HG02610 (cell line): ENCODE results near the gene KPNA1.

Experiments
- ATAC-seq: cut with Tn5 transposase; IDR thresholded peaks from one replicate; pipeline ENCODE4 v1.9.1; 2021; ENCODE audit warnings: mild to moderate bottlenecking, moderate library complexity; ENCODE audit not compliant: unreplicated experiment

Gene KPNA1

DNA sequence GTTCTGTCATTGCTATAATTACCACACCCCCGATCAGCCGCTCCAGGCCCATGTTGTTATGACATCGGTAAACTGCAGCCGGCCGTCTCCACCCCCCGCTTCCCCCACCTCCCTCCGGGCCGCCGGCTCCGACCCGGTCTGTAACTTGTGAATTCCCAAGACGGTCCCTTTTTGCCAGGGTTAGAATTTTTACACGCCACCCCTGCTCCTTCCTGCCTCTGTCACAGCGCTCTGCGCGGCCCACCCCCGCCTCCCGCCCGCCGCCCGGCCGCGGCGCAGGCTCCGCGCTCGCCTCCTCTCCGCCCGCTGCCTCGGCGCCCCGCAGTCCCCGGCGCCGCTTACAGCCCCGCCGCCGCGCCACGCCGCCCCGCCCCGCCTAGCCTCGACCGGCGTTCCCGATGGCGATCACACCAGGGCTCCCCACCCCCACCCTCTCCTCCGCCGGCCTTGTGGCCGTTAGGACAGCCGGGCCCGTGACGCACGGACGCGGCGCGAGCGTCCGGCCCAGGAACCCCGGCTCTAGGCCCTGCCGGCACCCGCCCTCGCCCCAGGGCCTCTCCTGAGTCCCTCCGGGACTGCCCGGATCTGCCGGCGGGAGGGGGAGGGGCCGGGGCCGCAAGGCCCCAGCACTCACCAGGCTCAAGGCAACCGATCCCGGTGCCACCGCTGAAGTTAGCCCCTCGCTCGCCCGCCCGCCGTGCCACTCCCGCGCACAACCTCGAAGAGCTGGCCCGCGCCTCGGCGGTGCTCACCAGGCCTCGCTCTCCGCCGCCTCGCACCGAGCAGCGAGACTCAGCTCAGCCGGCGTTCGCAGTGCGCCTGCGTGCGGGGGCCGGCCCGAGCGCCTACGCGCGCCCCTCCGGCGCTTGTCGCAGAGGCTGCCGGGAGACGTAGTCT is at the start of gene KPNA1:
Gene KPNA1 (minus strand): TSS at position 817 of the 897 bp plus-strand sequence. CDS start 18,374 bp downstream, outside the sequence.
- peak; percentile 83 for ATAC-seq

GRCh38 chr3:122564155-122564912 is 49.6 kb upstream of the KPNA1 start, which contains the start of the genes DTX3L and PARP9:
Gene DTX3L (plus strand): TSS chr3:122564338. CDS start chr3:122564427, 89 bp downstream.
Gene PARP9 (minus strand): TSS chr3:122564300. CDS start chr3:122559620, 4,680 bp downstream.
- peak; percentile 77 for ATAC-seq

DNA sequence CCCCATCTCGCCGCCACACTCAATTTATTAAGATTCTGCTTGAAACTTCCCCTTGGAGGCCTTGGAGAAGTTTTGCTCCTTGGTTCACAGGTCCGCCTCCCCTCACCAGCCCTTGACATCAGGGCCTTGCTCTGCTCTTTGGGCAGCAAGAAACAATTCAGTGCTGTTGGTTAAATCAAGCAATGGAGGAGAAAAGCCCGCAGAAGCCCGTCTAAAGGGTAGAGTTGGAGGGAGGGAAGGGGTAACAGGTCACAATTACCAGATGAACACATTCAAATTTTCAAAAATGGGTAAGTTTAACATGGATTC is 48.9 kb upstream of the KPNA1 start:
- ATAC-seq, result peak; percentile 12

DNA sequence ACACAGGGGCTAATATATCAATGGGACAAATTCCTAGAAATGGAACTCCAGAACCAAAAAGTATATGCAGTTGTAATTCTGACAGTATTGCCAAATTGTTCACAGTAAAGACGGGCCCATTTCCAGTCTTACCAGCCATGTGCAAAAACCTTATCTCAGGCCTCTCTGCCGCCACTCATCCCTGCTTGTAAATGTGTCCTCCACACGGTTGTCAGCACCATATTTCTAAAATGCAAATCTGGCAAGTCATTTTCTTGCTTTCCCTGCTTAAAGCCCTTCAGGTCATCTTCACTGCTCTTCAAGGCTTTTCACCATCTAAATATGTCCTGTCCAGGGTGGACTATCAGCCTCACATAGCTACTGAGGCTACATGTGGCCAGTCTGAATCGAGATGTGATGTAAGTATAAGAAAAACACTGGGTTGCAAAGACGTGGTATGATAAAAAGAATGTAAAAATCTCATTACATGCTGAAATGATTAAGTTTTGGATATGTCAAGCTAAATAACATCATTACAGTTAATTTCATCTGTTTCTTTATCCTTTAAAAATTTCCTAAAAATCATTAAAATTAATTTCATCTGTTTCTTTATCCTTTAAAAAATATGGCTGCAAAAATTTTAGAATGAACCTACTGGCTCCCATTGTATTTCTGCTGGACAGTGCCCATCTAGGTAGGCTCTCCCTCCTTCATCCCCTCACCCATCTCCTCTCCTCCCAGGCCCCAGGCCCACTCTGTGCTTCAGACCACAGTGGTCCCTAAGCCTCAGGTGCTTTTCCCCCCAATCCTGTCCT is 48.4 kb upstream of the KPNA1 start:
- no peak for ATAC-seq

DNA sequence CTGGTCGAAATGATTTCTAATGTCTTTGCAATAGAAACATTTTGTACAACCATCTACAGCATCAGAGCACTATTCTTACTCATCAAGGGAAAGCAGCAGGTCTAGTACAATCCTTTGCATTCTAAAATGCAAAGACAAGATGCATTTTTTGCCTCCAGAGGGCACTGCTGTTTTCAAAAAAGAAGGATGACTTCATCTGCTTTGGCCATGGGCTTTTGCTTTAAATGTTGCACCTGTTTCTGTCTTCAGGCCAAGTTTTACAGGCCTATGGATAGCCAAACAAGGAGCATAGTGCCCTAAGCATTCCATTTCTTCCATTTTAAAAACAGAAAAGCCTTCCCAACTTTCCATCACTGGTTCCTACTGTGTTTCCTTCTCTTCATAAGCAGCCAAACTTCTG is 45.9 kb upstream of the KPNA1 start:
- ATAC-seq, result peak; percentile 48

DNA sequence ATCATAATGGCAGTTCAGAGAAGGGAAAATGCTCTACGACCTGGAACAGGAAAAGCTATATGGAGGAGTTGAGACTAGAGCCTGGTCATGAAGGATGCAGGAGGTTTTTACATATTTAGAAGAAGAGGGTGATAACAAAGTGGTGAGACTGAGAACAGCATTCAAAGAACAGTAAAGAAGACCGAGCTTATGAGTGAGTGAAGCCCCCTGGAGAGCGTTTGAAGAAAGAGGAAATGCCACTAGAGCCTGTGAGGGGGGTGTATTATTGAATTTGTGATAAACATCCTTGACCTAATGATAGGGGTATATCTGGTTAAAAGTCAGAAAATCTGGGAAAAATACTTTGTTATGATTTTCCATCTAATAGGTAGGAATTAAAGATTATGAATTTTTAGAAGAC is 45.2 kb upstream of the KPNA1 start:
- no peak for ATAC-seq

GRCh38 chr3:122558605-122559004 is 43.9 kb upstream of the KPNA1 start:
- no peak for ATAC-seq

DNA sequence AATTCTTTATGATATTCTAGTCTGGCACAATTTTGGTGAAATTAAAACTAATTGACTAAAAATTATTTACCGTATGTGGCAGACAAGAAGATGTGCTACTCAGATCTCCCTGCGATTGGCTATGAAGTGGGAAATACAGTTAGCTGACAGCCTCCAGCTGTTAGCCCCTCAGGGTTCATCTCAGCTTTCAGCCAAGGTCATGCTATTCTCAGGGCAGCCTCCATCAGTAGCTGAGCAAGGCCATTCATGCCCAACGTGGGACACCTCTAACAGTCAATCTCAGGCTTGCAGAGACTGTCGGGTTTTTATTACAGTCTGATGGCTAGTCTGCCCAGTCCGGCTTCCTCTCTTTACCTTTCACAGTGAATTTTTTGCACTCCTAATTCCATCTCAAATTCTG is 42.6 kb upstream of the KPNA1 start:
- ATAC-seq, result no peak

- ATAC-seq, result no peak
Observed at GRCh38 chr3:122555275-122556071, 40.7 kb upstream of the KPNA1 start.

- ATAC-seq, result no peak
Observed at GRCh38 chr3:122553171-122553570, 38.4 kb upstream of the KPNA1 start.

DNA sequence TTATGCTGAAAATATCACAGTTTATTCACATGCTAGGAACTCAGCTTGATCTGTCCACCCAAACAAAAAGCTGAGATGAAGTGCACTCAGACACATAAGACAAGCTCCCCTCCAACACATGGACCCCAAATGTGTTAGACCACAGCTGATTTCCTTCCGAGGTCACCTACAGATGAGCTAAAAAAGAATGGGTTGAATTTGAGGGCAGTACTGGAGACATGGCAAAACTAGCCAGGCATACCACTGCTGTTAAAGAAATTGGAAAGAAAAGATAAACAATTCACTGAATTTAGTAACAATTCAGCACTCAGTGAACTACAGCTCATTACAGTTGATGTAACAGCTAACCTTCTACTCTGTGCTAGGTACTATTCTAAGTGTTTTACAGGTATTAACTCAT is 33.9 kb upstream of the KPNA1 start:
- no peak for ATAC-seq

DNA sequence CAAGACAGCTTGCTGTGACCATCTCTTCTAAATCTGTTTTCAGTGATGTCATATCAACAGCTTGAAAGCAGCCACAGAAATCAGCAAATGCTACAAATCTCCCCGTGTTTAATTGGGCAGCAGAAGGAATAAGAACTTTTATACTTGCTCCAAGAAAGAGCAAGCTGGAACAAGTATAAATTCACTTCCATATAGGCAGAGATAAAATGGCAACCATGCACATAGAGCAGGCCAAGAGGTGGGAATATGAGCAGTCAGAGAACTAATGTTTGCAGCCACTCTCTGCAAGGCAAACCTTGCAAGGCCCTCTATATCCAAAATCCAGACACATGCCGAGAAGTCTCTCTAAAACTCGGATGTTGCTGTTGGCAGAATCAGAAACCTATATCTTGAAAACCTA is 33.3 kb upstream of the KPNA1 start:
- no peak for ATAC-seq

GRCh38 chr3:122546151-122546550 is 31.4 kb upstream of the KPNA1 start:
- ATAC-seq, result no peak

GRCh38 chr3:122538956-122539490 is 24.3 kb upstream of the KPNA1 start:
- no peak for ATAC-seq

GRCh38 chr3:122536632-122537001 is 21.9 kb upstream of the KPNA1 start:
- no peak for ATAC-seq

DNA sequence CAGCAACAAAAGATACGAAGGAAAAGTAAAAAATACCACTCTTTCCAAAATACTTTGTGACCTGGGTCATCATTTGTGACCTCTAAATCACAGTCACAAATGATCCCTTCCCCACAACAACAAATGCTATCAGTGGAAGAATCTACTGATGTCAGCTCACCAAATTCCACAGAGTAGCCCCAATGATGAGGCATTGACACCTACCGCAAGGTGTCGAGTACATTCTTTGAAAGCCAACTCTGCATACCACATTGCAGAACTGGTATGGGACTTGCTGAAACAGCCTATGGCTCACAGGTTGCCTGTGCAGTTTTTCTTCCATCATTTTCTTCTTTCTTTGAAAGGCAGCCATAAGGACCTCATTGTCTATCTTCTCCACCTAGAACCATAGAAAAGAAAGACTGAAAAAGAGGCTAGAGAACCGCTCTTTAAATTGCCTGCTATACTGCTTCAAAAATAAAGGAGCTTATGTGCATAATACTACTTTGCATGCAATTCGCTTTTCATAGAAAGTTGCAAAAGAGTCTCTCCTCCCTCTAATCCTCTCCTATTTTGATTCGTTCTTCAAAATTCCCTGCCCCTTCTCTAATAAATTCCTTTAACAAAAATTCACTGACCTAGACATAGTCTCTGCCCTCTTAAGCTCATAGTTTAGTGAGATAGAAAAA is 21.4 kb upstream of the KPNA1 start:
- ATAC-seq, result no peak

GRCh38 chr3:122533931-122534334 is 19.2 kb upstream of the KPNA1 start:
- ATAC-seq, result peak; percentile 100

- ATAC-seq, result peak; percentile 10
Observed at GRCh38 chr3:122533480-122533879, 18.7 kb upstream of the KPNA1 start.

DNA sequence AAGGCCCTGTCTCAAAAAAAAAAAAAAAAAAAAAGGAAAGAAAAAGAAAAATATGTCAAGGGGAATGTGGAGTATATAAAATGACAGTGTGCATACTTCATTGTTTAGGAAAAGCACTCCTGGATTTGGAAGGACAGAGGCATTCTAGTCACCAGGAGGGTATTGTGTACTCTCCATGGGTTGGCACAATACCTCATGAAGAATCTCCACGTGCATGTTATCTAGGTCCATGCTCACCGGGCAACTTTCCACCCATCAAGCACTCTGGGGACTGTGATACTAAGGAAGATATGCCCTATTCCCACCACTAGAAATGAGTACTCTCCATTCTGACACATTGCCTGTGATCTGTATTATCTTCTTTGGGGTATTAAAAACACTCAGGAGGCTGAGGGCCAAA is 15.4 kb upstream of the KPNA1 start:
- ATAC-seq, result no peak

DNA sequence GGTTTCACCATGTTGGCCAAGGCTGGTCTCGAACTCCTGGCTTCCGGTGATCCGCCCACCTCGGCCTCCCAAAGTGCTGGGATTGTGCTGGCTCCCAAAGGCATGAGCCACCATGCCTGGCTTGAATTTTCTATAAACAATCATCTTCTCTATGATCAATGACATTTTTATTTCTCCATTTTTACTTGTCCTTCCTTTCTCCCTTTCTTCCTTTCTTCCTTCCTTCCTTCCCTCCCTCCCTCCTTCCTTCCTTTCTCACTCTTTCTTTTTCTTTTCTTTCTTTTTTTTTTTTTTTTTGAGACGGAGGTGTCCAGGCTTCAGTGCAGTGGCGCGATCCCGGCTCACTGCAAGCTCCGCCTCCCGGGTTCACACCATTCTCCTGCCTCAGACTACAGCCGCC is 8.6 kb upstream of the KPNA1 start:
- no peak for ATAC-seq
